Forelimb muscle (tissue), 1 donor: ENCODE results near the gene SNRPF. TPM values are rescaled to one million over a fixed set of nuclear protein-coding genes. Genes with fewer than 3 reads are reported as not detected.
"Not testable (repeated sequence)": the region's sequence is repeated elsewhere in the genome, so short reads cannot be mapped to it uniquely, and the experiment has no call there.

Source experiments
- DNase-seq: peaks from one replicate; pipeline ENCODE4 v3.0.0-alpha.2; 2013; ENCODE audit warnings: low read depth
- polyA plus RNA-seq: library from polyadenylated mRNA; unstranded; fragments of 120-200 nt; gene quantifications from one replicate; pipeline ENCODE4 v1.2.1, GENCODE V29; 2013; ENCODE audit not compliant: insufficient read length

The SNRPF gene
- 51.4 TPM for polyA plus RNA-seq

GRCh38 chr12:95858451-95859343 is at the start of gene SNRPF:
Gene SNRPF, plus strand, starts transcription at chr12:95858952. Its CDS starts 122 bp downstream, at chr12:95859074.
- peak; percentile 93 for DNase-seq

GRCh38 chr12:95809000-95809680 is 49.6 kb upstream of the SNRPF start:
- no peak for DNase-seq

GRCh38 chr12:95810411-95810810 is 48.3 kb upstream of the SNRPF start:
- DNase-seq = no peak

- not testable (repeated sequence) for DNase-seq
Measured at GRCh38 chr12:95812155-95812554, 46.6 kb upstream of the SNRPF start.

- DNase-seq = no peak
Measured at GRCh38 chr12:95815632-95816212, 43.0 kb upstream of the SNRPF start.

GRCh38 chr12:95820096-95820703 is 38.6 kb upstream of the SNRPF start:
- no peak for DNase-seq

- DNase-seq = no peak
Measured at GRCh38 chr12:95829395-95829794, 29.4 kb upstream of the SNRPF start.

GRCh38 chr12:95830335-95831089 is 28.2 kb upstream of the SNRPF start:
- no peak for DNase-seq

GRCh38 chr12:95834572-95834971 is 24.2 kb upstream of the SNRPF start:
- no peak for DNase-seq

GRCh38 chr12:95836185-95836609 is 22.6 kb upstream of the SNRPF start:
- no peak for DNase-seq

GRCh38 chr12:95836630-95837239 is 22.0 kb upstream of the SNRPF start:
- DNase-seq = no peak

GRCh38 chr12:95837240-95838038 is 21.3 kb upstream of the SNRPF start:
- DNase-seq = no peak

- DNase-seq = no peak
Measured at GRCh38 chr12:95838125-95838524, 20.6 kb upstream of the SNRPF start.

- DNase-seq = not testable (repeated sequence)
Measured at GRCh38 chr12:95842426-95842825, 16.3 kb upstream of the SNRPF start.

GRCh38 chr12:95848575-95849388 is 10.0 kb upstream of the SNRPF start:
- no peak for DNase-seq

GRCh38 chr12:95851606-95852005 is 7.1 kb upstream of the SNRPF start:
- DNase-seq = no peak

- no peak for DNase-seq
Measured at GRCh38 chr12:95852133-95852532, 6.6 kb upstream of the SNRPF start.

GRCh38 chr12:95857156-95857555 is 1.6 kb upstream of the SNRPF start:
- DNase-seq = no peak

GRCh38 chr12:95857799-95858198 is 953 bp upstream of the SNRPF start:
- DNase-seq = no peak
